ENCODE results near the gene CACNA2D3. TPM values are rescaled to one million over a fixed set of nuclear protein-coding genes. Genes with fewer than 3 reads are reported as not detected.

CACNA2D3 gene
- total RNA-seq, 2 donors from 2014 or later: 0.97 TPM; not detected in 1

DNA sequence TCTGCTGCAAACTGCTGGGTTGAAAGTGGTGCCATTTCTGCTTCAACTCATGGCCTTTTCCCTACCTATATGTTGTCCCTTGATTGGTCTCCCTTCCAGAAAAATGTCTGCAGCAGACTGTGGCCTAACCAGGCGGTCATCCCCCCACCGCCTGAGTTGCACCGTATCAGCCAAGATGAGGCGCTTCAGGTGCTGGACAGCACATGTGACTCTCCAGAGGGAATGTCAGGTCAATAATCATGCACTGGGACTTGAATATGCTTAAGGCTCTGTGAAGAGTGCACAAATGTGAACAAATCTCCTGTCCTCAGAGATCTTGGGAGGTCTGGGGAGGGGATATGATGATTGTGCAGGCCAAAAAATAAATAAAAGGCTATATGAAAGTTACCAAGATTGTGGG lies 773.3 kb downstream of the CACNA2D3 start:
- H3K36me3 ChIP-seq (ENCODE audit: control insufficient read depth, insufficient read depth, low read length): no peaks in the 10 kb centered on the region
- H3K9ac ChIP-seq (ENCODE audit: extremely low read depth, low read length, poor library complexity, severe bottlenecking): no peak overlapping the region
- peaks cover 9% of the 10 kb centered on the region for H3K4me1 ChIP-seq (ENCODE audit: control insufficient read depth, insufficient read depth, low read length)
- Mint-ChIP-seq H3K27ac (no peak overlapping the region), H3K4me3 (no peak overlapping the region), H3K27me3 (ENCODE audit: insufficient read depth) (no peaks in the 10 kb centered on the region), H3K4me1 (peaks cover 23% of the 10 kb centered on the region), H3K9me3 (no peaks in the 10 kb centered on the region), H3K36me3 (ENCODE audit: low read depth) (no peaks in the 10 kb centered on the region)
- no peak overlapping the region for H3K4me3 ChIP-seq (ENCODE audit: low read length)
- TF ChIP-seq, protein P1, sequence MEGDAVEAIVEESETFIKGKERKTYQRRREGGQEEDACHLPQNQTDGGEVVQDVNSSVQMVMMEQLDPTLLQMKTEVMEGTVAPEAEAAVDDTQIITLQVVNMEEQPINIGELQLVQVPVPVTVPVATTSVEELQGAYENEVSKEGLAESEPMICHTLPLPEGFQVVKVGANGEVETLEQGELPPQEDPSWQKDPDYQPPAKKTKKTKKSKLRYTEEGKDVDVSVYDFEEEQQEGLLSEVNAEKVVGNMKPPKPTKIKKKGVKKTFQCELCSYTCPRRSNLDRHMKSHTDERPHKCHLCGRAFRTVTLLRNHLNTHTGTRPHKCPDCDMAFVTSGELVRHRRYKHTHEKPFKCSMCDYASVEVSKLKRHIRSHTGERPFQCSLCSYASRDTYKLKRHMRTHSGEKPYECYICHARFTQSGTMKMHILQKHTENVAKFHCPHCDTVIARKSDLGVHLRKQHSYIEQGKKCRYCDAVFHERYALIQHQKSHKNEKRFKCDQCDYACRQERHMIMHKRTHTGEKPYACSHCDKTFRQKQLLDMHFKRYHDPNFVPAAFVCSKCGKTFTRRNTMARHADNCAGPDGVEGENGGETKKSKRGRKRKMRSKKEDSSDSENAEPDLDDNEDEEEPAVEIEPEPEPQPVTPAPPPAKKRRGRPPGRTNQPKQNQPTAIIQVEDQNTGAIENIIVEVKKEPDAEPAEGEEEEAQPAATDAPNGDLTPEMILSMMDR (conservative IDR thresholded peaks at IDR 0.05): no peak
- 95 to 100% methylated on average over 4 of the region's 4 CpGs for WGBS, 2 experiments (ENCODE audit: insufficient coverage in 1 of 2, insufficient read length in 1 of 2)
- no peak for DNase-seq
- no peaks in the 10 kb centered on the region for H3K9me3 ChIP-seq (ENCODE audit: control insufficient read depth, low read length)
- H3K27ac ChIP-seq (ENCODE audit: low read depth, low read length): no peak overlapping the region
- no peaks in the 10 kb centered on the region for H3K27me3 ChIP-seq (ENCODE audit: control insufficient read depth, insufficient read depth, low read length, poor library complexity, severe bottlenecking)

DNA sequence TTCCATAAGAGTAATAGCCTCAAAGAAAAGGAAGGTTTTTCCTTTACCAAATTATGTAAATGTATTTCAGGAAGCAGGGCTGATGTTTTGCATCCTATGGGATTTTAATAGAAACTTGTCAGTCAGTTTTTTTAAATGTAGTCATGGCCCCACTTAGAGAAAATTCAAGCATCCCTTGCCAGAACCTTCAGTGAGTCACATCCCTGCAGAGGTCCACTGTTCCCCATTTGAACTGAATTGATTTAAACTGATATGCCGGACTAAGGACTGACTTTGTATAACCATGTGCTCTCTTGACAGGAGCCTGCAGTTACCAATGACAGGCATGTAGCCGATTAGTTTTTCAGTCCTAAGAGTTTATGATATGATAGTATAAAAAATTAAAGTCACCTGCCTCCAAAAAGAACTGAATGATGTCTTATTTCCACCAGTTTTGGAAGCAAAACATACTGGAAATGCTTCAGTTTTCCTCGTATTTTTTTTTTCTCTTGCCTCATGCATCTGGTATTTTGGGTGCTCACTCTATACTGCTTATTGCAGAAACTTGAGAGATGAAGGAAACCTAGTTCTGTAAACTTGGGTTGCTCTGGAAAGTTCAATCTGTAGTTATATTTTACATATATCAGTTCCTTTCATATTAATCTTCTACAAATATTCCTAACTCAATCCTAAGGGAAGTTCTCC lies 774.8 kb downstream of the CACNA2D3 start:
- Histone ChIP-seq H3K27ac (ENCODE audit: low read depth, low read length) (no peak overlapping the region), H3K27me3 (ENCODE audit: control insufficient read depth, insufficient read depth, low read length, poor library complexity, severe bottlenecking) (no peaks in the 10 kb centered on the region), H3K36me3 (ENCODE audit: control insufficient read depth, insufficient read depth, low read length) (no peaks in the 10 kb centered on the region), H3K9ac (ENCODE audit: extremely low read depth, low read length, poor library complexity, severe bottlenecking) (no peak overlapping the region), H3K4me1 (ENCODE audit: control insufficient read depth, insufficient read depth, low read length) (no peaks in the 10 kb centered on the region), H3K9me3 (ENCODE audit: control insufficient read depth, low read length) (no peaks in the 10 kb centered on the region), H3K4me3 (ENCODE audit: low read length) (no peak overlapping the region)
- Mint-ChIP-seq H3K27me3 (ENCODE audit: insufficient read depth) (no peaks in the 10 kb centered on the region), H3K4me1 (peaks cover 15% of the 10 kb centered on the region), H3K36me3 (ENCODE audit: low read depth) (no peaks in the 10 kb centered on the region), H3K4me3 (no peak overlapping the region), H3K9me3 (no peaks in the 10 kb centered on the region), H3K27ac (no peak overlapping the region)
- 90 to 100% methylated on average over 1 to 3 of the region's 3 CpGs for WGBS, 2 experiments (ENCODE audit: insufficient coverage in 1 of 2, insufficient read length in 1 of 2)
- TF ChIP-seq, protein P1 (conservative IDR thresholded peaks at IDR 0.05): no peak
- DNase-seq: no peak

DNA sequence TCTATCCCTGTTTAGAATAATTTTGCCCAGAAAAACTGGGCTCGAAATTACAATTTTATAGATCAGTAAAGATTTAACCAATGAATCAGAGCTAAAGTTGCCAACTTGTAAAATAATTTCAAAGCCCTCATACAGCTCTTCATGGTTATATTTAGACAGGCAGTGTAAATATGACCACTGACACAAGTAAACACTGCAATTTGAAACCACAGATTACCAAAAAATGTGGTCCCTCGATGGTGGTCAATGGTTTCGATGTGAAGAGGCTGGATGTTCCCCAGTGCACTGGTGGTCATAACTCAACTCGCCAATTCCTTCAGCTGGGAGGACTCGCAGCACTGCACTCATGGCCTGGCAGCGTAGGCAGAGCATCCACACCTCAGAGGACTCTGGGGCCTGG lies 776.9 kb downstream of the CACNA2D3 start:
- Histone ChIP-seq H3K4me1 (ENCODE audit: control insufficient read depth, insufficient read depth, low read length) (no peaks in the 10 kb centered on the region), H3K27ac (ENCODE audit: low read depth, low read length) (no peak overlapping the region), H3K36me3 (ENCODE audit: control insufficient read depth, insufficient read depth, low read length) (no peaks in the 10 kb centered on the region), H3K9ac (ENCODE audit: extremely low read depth, low read length, poor library complexity, severe bottlenecking) (no peak overlapping the region), H3K27me3 (ENCODE audit: control insufficient read depth, insufficient read depth, low read length, poor library complexity, severe bottlenecking) (no peaks in the 10 kb centered on the region), H3K9me3 (ENCODE audit: control insufficient read depth, low read length) (no peaks in the 10 kb centered on the region), H3K4me3 (ENCODE audit: low read length) (no peak overlapping the region)
- peaks cover 8% of the 10 kb centered on the region for H3K4me1 Mint-ChIP-seq
- 94 to 95% methylated on average over 6 of the region's 6 CpGs for WGBS, 2 experiments (ENCODE audit: insufficient coverage in 1 of 2, insufficient read length in 1 of 2)
- DNase-seq: no peak
- no peak overlapping the region for H3K4me3 Mint-ChIP-seq
- TF ChIP-seq, protein P1 (conservative IDR thresholded peaks at IDR 0.05): no peak
- H3K9me3 Mint-ChIP-seq: no peaks in the 10 kb centered on the region
- H3K27me3 Mint-ChIP-seq (ENCODE audit: insufficient read depth): no peaks in the 10 kb centered on the region
- H3K27ac Mint-ChIP-seq: no peak overlapping the region
- no peaks in the 10 kb centered on the region for H3K36me3 Mint-ChIP-seq (ENCODE audit: low read depth)

All from endodermal cell (in vitro differentiated cells).